ENCODE data around the gene CHRNA7.
"Not testable (repeated sequence)": the region's sequence is repeated elsewhere in the genome, so short reads cannot be mapped to it uniquely, and the experiment has no call there.

CHRNA7 gene

GRCh38 chr15:32153868-32154623, 123.7 kb downstream of the CHRNA7 start:
- not testable (repeated sequence) for H3K36me3 ChIP-seq (ENCODE audit: insufficient read depth, low read length); H3K4me1 ChIP-seq (ENCODE audit: insufficient read depth, low read length); H3K9ac ChIP-seq (ENCODE audit: low read depth, low read length); H3K9me3 ChIP-seq (ENCODE audit: control insufficient read depth, insufficient read depth, low read length)

- not testable (repeated sequence) for H3K4me1 ChIP-seq (ENCODE audit: insufficient read depth, low read length); H3K9me3 ChIP-seq (ENCODE audit: control insufficient read depth, insufficient read depth, low read length); H3K36me3 ChIP-seq (ENCODE audit: insufficient read depth, low read length); H3K9ac ChIP-seq (ENCODE audit: low read depth, low read length)
These were observed 131.8 kb downstream of the CHRNA7 start for GRCh38 chr15:32162143-32162542.

GRCh38 chr15:32164065-32164464, 133.8 kb downstream of the CHRNA7 start:
- not testable (repeated sequence) for H3K9me3 ChIP-seq (ENCODE audit: control insufficient read depth, insufficient read depth, low read length); H3K36me3 ChIP-seq (ENCODE audit: insufficient read depth, low read length); H3K9ac ChIP-seq (ENCODE audit: low read depth, low read length); H3K4me1 ChIP-seq (ENCODE audit: insufficient read depth, low read length)

- H3K9me3 ChIP-seq (ENCODE audit: control insufficient read depth, insufficient read depth, low read length); H3K36me3 ChIP-seq (ENCODE audit: insufficient read depth, low read length); H3K9ac ChIP-seq (ENCODE audit: low read depth, low read length); H3K4me1 ChIP-seq (ENCODE audit: insufficient read depth, low read length): not testable (repeated sequence)
These were observed 134.4 kb downstream of the CHRNA7 start for GRCh38 chr15:32164747-32165146.

- not testable (repeated sequence) for H3K9me3 ChIP-seq (ENCODE audit: control insufficient read depth, insufficient read depth, low read length); H3K36me3 ChIP-seq (ENCODE audit: insufficient read depth, low read length); H3K9ac ChIP-seq (ENCODE audit: low read depth, low read length); H3K4me1 ChIP-seq (ENCODE audit: insufficient read depth, low read length)
These were observed 135.5 kb downstream of the CHRNA7 start for GRCh38 chr15:32165775-32166174.

GRCh38 chr15:32166270-32166669, 136.0 kb downstream of the CHRNA7 start:
- not testable (repeated sequence) for H3K4me1 ChIP-seq (ENCODE audit: insufficient read depth, low read length); H3K9ac ChIP-seq (ENCODE audit: low read depth, low read length); H3K9me3 ChIP-seq (ENCODE audit: control insufficient read depth, insufficient read depth, low read length); H3K36me3 ChIP-seq (ENCODE audit: insufficient read depth, low read length)

GRCh38 chr15:32167913-32168312, 137.6 kb downstream of the CHRNA7 start:
- not testable (repeated sequence) for H3K9ac ChIP-seq (ENCODE audit: low read depth, low read length); H3K9me3 ChIP-seq (ENCODE audit: control insufficient read depth, insufficient read depth, low read length); H3K36me3 ChIP-seq (ENCODE audit: insufficient read depth, low read length); H3K4me1 ChIP-seq (ENCODE audit: insufficient read depth, low read length)

GRCh38 chr15:32180579-32180978, 150.3 kb downstream of the CHRNA7 start:
- H3K36me3 ChIP-seq (ENCODE audit: insufficient read depth, low read length); H3K9ac ChIP-seq (ENCODE audit: low read depth, low read length); H3K4me1 ChIP-seq (ENCODE audit: insufficient read depth, low read length); H3K9me3 ChIP-seq (ENCODE audit: control insufficient read depth, insufficient read depth, low read length): not testable (repeated sequence)

GRCh38 chr15:32193780-32194179, 163.5 kb downstream of the CHRNA7 start:
- not testable (repeated sequence) for H3K36me3 ChIP-seq (ENCODE audit: insufficient read depth, low read length); H3K4me1 ChIP-seq (ENCODE audit: insufficient read depth, low read length); H3K9ac ChIP-seq (ENCODE audit: low read depth, low read length); H3K9me3 ChIP-seq (ENCODE audit: control insufficient read depth, insufficient read depth, low read length)

- not testable (repeated sequence) for H3K9me3 ChIP-seq (ENCODE audit: control insufficient read depth, insufficient read depth, low read length); H3K4me1 ChIP-seq (ENCODE audit: insufficient read depth, low read length); H3K9ac ChIP-seq (ENCODE audit: low read depth, low read length); H3K36me3 ChIP-seq (ENCODE audit: insufficient read depth, low read length)
These were observed 165.9 kb downstream of the CHRNA7 start for GRCh38 chr15:32196206-32196605.

GRCh38 chr15:32198938-32199337, 168.6 kb downstream of the CHRNA7 start:
- not testable (repeated sequence) for H3K9ac ChIP-seq (ENCODE audit: low read depth, low read length); H3K4me1 ChIP-seq (ENCODE audit: insufficient read depth, low read length); H3K9me3 ChIP-seq (ENCODE audit: control insufficient read depth, insufficient read depth, low read length); H3K36me3 ChIP-seq (ENCODE audit: insufficient read depth, low read length)

GRCh38 chr15:32209081-32209480, 178.8 kb downstream of the CHRNA7 start:
- H3K9me3 ChIP-seq (ENCODE audit: control insufficient read depth, insufficient read depth, low read length); H3K9ac ChIP-seq (ENCODE audit: low read depth, low read length); H3K36me3 ChIP-seq (ENCODE audit: insufficient read depth, low read length); H3K4me1 ChIP-seq (ENCODE audit: insufficient read depth, low read length): not testable (repeated sequence)

- H3K9me3 ChIP-seq (ENCODE audit: control insufficient read depth, insufficient read depth, low read length) = no peaks in the 10 kb centered on the region; the same call in 1 of the 2 replicates
- H3K9ac ChIP-seq (ENCODE audit: low read depth, low read length) = no peak overlapping the region
- no peaks in the 10 kb centered on the region for H3K36me3 ChIP-seq (ENCODE audit: insufficient read depth, low read length)
- no peaks in the 10 kb centered on the region for H3K4me1 ChIP-seq (ENCODE audit: insufficient read depth, low read length)
These were observed 188.4 kb downstream of the CHRNA7 start for GRCh38 chr15:32218666-32219065.
